Peyer's patch (tissue), 4 donors: ENCODE results near the gene PRSS38. TPM values are rescaled to one million over a fixed set of nuclear protein-coding genes. Genes with fewer than 3 reads are reported as not detected.
"Not testable (repeated sequence)": the region's sequence is repeated elsewhere in the genome, so short reads cannot be mapped to it uniquely, and the experiment has no call there.

Experiments
- DNase-seq, 3 donors: peaks; one replicate each; pipeline ENCODE4 v3.0.0-alpha.2; 2017 to 2019
- H3K27ac ChIP-seq, 4 donors: fragments of 200-600 bp; sonication (generic); one replicate each; pipeline ENCODE4 v1.5.1; 2016 to 2019
- H3K27me3 ChIP-seq, 2 donors: fragments of 200-600 bp; sonication (generic); one replicate each; pipeline ENCODE4 v1.5.1; 2019
- H3K36me3 ChIP-seq, 3 donors: fragments of 200-600 bp; sonication (generic); one replicate each; pipeline ENCODE4 v1.5.1; 2016 to 2019
- H3K4me1 ChIP-seq, 4 donors: fragments of 200-600 bp; sonication (generic); one replicate each; pipeline ENCODE4 v1.5.1; 2016 to 2019
- H3K4me3 ChIP-seq, 4 donors: fragments of 200-600 bp; sonication (generic); 1 replicate in 3 of 4; 2 replicates in 1 of 4; pipeline ENCODE4 v1.5.1; 2016 to 2019; ENCODE audit warnings: mild to moderate bottlenecking in 1 of 4
- H3K9me3 ChIP-seq, 4 donors: fragments of 200-600 bp; sonication (generic); one replicate each; pipeline ENCODE4 v1.5.1; 2016 to 2019; ENCODE audit warnings: mild to moderate bottlenecking in 1 of 4
- POLR2A ChIP-seq, 2 donors: fragments of 450-650 bp; IDR thresholded peaks; one replicate each; pipeline ENCODE4 v1.5.1; 2017; ENCODE audit warnings: antibody characterized with exemption in 2 of 2, mild to moderate bottlenecking in 2 of 2, moderate library complexity in 2 of 2
- total RNA-seq, 4 donors: library from RNA; depleted of rRNA; stranded (reverse); fragments of >200 nt; gene quantifications; one replicate each; pipeline ENCODE4 v1.1.0, GENCODE V29; 2016
- TF ChIP-seq, protein P1 (sequence below), 6 experiments: fragments of 450-650 bp in 4 of 6; fragments of 200-600 bp in 2 of 6; sonication (generic) in 1 of 6; IDR thresholded peaks; one replicate each; pipeline ENCODE4 v1.5.1; 2017 to 2019; ENCODE audit warnings: antibody characterized with exemption in 6 of 6, mild to moderate bottlenecking in 3 of 6, moderate library complexity in 1 of 6

PRSS38 gene
- total RNA-seq, 4 donors from 2014 or later, result not detected

DNA sequence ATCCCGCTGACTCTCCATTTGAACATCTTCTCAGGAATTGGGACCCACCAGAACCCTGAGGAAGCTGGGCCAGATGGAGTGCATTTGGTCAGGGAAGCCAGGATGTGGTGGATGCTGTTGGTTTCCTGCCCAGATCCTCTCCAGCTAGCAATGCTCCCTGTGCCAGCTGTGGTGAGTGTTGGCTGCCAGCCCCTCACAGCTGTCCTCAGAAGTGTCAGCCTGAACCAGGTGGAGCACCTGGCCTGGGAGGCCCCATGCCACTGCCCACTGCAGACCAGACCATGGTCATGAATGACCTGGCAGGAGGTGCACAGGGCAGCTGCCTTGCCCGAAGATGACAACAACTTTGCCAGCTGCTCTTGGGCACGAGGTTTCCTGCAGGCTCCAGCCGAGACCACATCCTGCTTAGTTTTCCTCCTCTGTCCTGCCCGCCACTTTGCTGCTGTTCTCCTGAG is 54.4 kb downstream of the PRSS38 start:
- H3K27ac ChIP-seq, result no peak overlapping the region
- H3K4me3 ChIP-seq, result no peak overlapping the region
- DNase-seq, result peak in 1 of 3 donors; percentile 47
- peaks cover 0 to 4% (median 0%) of the 10 kb centered on the region in 4 donors for H3K9me3 ChIP-seq
- no peaks in the 10 kb centered on the region for H3K36me3 ChIP-seq
- TF ChIP-seq, protein P1, sequence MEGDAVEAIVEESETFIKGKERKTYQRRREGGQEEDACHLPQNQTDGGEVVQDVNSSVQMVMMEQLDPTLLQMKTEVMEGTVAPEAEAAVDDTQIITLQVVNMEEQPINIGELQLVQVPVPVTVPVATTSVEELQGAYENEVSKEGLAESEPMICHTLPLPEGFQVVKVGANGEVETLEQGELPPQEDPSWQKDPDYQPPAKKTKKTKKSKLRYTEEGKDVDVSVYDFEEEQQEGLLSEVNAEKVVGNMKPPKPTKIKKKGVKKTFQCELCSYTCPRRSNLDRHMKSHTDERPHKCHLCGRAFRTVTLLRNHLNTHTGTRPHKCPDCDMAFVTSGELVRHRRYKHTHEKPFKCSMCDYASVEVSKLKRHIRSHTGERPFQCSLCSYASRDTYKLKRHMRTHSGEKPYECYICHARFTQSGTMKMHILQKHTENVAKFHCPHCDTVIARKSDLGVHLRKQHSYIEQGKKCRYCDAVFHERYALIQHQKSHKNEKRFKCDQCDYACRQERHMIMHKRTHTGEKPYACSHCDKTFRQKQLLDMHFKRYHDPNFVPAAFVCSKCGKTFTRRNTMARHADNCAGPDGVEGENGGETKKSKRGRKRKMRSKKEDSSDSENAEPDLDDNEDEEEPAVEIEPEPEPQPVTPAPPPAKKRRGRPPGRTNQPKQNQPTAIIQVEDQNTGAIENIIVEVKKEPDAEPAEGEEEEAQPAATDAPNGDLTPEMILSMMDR (IDR thresholded peaks at IDR 0.05), result no peak
- TF ChIP-seq POLR2A (IDR thresholded peaks at IDR 0.05), result no peak
- no peaks in the 10 kb centered on the region for H3K27me3 ChIP-seq
- H3K4me1 ChIP-seq, result no peaks in the 10 kb centered on the region

DNA sequence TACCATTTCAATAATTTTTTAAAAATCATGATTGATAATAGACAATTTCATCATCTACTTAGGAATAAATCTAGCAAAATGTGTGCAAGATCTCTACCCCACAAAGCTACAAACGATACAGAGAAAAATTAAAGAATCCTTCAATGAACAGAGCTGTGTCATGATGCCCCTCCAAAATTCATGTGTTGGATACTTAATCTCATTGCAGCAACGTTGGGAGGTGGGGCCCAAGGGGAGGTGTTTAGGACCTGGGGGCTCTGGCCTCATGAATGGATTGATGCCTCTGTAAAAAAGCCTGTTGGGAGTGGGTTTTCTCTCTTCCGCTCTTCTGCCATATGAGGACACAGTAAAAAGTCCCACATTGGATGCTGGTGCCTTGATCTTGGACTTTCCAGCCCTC is 54.9 kb downstream of the PRSS38 start:
- TF ChIP-seq, protein P1 (IDR thresholded peaks at IDR 0.05), result no peak
- TF ChIP-seq POLR2A (IDR thresholded peaks at IDR 0.05), result no peak
- DNase-seq, result no peak

DNA sequence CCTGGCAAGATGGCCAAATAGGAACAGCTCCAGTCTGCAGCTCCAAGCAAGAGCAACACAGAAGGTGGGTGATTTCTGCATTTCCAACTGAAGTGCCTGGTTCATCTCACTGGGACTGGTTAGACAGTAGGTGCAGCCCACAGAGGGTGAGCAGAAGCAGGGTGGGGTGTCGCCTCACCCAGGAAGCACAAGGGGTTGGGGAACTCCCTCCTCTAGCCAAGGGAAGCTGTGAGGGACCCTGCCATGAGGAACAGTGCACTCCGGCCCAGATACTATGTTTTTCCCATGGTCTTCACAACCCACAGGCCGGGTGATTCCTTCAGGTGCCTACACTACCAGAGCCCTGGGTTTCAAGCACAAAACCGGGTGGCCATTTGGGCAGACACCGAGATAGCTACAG is 56.4 kb downstream of the PRSS38 start:
- H3K36me3 ChIP-seq, H3K4me3 ChIP-seq, H3K27me3 ChIP-seq, H3K4me1 ChIP-seq, H3K27ac ChIP-seq, H3K9me3 ChIP-seq, DNase-seq: not testable (repeated sequence)

More for the DNA sequence above, 54.9 kb downstream of the PRSS38 start:
- H3K9me3 ChIP-seq, result no peaks in the 10 kb centered on the region
- H3K27ac ChIP-seq, result no peak overlapping the region
- H3K4me3 ChIP-seq, result no peak overlapping the region
- no peaks in the 10 kb centered on the region for H3K36me3 ChIP-seq
- H3K27me3 ChIP-seq, result no peaks in the 10 kb centered on the region
- H3K4me1 ChIP-seq, result no peaks in the 10 kb centered on the region

DNA sequence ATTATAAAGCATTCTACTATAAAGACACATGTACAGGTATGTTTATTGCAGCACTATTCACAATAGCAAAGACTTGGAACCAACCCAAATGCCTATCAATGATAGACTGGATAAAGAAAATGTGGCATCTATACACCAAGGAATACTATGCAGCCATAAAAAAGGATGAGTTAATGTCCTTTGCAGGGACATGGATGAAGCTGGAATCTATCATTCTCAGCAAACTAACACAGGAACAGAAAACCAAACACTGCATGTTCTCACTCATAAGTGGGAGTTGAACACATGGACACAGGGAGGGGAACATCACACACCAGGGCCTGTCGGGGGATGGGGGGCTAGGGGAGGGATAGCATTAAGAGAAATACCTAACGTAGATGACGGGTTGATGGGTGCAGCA is 62.3 kb downstream of the PRSS38 start:
- not testable (repeated sequence) for H3K9me3 ChIP-seq

DNA sequence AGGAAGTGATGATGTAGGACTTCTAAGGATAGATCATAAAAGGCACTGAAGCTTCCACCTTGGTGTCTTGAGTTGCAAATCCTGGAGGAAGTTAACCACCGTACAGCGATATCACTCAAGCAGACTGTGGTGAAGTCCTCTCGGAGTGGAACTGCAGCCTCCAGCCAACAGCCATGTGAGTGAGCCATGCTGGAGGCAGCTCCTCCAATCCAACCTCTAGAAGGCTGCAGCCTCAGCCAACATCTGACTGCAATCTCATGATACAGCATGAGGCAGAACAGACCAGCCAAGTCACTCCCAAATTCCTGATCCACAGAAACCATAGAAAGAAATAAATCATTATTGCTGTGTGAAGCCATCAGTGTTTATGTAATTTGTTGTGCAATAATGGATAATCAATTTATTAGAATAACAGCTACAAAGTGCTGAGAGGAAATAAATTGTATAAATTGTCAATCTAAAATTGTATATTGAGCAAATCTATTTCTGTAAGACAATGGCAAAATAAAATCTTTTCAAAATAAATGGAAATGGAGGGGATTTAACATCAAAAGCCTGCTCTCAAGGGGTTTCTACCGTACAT is 65.0 kb downstream of the PRSS38 start:
- no peak overlapping the region for H3K4me3 ChIP-seq
- no peaks in the 10 kb centered on the region for H3K27me3 ChIP-seq
- no peak for DNase-seq
- H3K27ac ChIP-seq, result no peak overlapping the region
- no peak for TF ChIP-seq POLR2A (IDR thresholded peaks at IDR 0.05)
- TF ChIP-seq, protein P1 (IDR thresholded peaks at IDR 0.05), result no peak
- H3K9me3 ChIP-seq, result no peaks in the 10 kb centered on the region
- peaks cover 0 to under 1% (median 0%) of the 10 kb centered on the region in 4 donors for H3K4me1 ChIP-seq
- no peaks in the 10 kb centered on the region for H3K36me3 ChIP-seq

More for the DNA sequence above, 62.3 kb downstream of the PRSS38 start:
- not testable (repeated sequence) for H3K27ac ChIP-seq, H3K4me1 ChIP-seq, H3K36me3 ChIP-seq, H3K27me3 ChIP-seq, H3K4me3 ChIP-seq, DNase-seq

DNA sequence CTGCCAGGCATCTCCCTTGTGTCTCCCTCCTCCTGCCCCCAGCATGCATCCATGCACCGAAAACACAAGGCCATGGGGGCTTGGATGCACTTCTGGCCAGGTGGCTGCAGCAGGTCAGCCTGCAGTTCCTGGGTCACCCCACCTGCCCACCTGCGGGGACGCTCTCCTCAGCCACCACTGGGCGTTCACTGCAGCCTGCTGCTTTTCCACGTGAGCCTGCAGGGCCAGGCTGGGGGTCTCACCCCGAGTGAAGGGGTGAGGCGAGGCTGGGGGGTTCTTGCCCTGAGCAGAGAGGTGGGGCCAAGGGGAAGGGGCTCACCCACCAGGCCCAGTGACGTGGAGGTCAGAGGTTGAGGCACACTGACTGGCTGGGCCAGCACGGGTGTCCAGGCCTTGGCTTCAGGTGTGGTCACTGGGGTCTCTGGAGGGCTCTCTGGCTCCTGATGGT is 67.6 kb downstream of the PRSS38 start:
- Histone ChIP-seq H3K27ac (no peak overlapping the region), H3K36me3 (no peaks in the 10 kb centered on the region), H3K27me3 (no peaks in the 10 kb centered on the region), H3K4me3 (no peak overlapping the region), H3K4me1 (peaks cover 0 to 16% (median 6%) of the 10 kb centered on the region in 4 donors), H3K9me3 (no peaks in the 10 kb centered on the region)
- TF ChIP-seq, protein P1 (IDR thresholded peaks at IDR 0.05), result no peak
- TF ChIP-seq POLR2A (IDR thresholded peaks at IDR 0.05), result no peak
- peak in 1 of 3 donors; percentile 38 for DNase-seq
